HFF-Myc (cell line): ENCODE measurements around the gene C1orf21.

ENCODE experiments used
- DNase-seq: peaks from one replicate; pipeline ENCODE4 v3.0.0-alpha.2; 2011; ENCODE audit warnings: low read depth; ENCODE audit errors: extremely low read depth
- H3K4me3 ChIP-seq: replicated peaks from 2 replicates; pipeline ENCODE4 v1.5.1; 2011; ENCODE audit warnings: low read depth, mild to moderate bottlenecking, control low read depth, low read length
- TF ChIP-seq, protein P1 (sequence below): IDR thresholded peaks from 2 replicates; pipeline ENCODE4 v1.5.1; 2012; ENCODE audit warnings: mild to moderate bottlenecking, low read depth, low read length, control low read depth; ENCODE audit errors: missing control alignments

Gene C1orf21

DNA sequence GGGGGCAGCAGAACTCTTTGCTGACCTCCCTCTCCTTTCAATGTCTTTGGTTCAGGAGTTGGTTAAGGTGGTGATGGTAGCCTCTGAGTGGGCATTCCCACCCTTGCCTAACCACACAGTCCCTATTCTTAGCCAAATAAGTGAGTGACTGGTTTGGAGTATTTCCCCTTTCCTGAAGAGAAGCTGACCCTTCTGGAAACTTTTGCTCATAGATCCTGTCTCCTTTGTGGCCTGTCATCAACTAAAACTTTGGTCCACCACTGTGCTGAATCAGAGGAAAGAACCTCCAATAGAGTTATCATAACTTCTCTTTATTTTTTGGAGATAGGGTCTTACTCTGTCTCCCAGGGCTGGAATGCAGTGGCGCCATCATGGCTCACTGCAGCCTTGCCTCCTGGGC lies 31.1 kb downstream of the C1orf21 start:
- no peak overlapping the region for H3K4me3 ChIP-seq
- TF ChIP-seq, protein P1, sequence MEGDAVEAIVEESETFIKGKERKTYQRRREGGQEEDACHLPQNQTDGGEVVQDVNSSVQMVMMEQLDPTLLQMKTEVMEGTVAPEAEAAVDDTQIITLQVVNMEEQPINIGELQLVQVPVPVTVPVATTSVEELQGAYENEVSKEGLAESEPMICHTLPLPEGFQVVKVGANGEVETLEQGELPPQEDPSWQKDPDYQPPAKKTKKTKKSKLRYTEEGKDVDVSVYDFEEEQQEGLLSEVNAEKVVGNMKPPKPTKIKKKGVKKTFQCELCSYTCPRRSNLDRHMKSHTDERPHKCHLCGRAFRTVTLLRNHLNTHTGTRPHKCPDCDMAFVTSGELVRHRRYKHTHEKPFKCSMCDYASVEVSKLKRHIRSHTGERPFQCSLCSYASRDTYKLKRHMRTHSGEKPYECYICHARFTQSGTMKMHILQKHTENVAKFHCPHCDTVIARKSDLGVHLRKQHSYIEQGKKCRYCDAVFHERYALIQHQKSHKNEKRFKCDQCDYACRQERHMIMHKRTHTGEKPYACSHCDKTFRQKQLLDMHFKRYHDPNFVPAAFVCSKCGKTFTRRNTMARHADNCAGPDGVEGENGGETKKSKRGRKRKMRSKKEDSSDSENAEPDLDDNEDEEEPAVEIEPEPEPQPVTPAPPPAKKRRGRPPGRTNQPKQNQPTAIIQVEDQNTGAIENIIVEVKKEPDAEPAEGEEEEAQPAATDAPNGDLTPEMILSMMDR, result no peak
- no peak for DNase-seq

DNA sequence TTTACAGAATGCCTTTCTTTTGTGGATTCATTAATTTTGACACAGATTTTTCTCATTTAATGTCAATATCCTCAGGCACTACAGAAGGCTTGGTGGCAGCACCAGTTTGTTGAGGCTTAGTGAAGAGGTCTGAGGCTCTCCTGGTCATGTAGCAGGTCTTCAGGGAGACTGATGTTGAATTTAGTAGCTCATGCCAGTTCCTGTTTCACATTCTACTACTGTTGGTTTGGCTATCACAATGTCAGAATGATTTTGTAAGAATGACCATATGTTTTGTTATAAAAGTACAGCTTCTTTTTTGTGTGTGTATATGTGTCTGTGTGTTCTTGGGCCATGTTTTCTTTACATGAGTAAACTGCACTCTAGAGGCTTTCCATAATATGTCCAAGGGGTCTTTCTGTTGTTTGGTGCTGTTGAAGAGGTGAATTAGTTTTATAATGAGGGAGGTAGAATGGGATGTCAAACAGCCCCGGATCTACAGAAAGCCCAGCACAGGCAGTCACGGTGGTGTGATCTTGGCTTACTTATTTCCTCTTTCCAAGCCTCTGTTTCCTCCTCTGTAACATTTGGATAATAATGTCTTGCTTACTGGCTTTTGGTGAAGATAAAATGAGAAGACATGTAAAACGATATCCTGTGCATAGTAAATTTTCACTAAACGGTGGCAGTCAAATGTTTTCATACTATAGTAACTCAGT lies 32.0 kb downstream of the C1orf21 start:
- TF ChIP-seq, protein P1, result no peak

DNA sequence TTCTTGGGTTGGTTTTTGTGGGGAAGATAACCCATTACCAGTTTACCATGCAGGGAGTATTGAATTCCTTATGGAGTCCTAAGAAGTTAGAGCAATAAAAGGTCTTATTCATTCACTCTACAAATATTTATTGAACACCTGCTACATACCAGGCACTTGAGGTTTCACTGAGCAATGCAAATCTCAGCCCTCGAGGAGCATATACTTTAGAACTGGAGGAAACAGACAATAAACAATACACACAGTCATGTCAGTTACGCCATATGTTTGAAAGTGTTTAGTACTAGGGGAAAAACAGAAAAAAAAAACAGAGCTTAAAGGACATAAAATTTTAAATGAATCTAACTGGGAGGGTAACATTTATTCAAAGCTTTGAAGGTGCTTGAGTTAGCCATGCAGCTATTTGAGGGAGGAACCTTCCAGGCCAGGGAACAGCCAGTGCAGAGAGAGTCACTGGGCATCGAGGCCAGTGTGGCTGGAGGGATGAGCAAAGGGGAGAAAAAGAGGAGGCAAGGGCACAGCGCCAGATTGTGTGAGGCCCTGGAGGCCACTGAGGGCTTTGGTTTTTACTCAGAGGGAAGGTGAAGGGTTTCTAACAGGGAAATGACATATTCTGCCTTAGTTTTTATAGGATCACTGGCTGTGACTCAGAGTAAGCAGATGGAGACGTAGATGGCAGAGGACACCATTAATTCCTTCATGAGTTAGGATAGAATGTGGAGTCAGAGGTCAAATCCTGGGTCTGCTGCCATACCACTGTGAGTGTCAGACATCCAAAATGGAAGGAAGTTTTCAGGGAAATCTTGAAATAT lies 32.7 kb downstream of the C1orf21 start:
- no peak overlapping the region for H3K4me3 ChIP-seq
- TF ChIP-seq, protein P1, result no peak
- peak; percentile 69 for DNase-seq

More for the DNA sequence above, 32.0 kb downstream of the C1orf21 start:
- no peak for DNase-seq
- H3K4me3 ChIP-seq, result no peak overlapping the region

DNA sequence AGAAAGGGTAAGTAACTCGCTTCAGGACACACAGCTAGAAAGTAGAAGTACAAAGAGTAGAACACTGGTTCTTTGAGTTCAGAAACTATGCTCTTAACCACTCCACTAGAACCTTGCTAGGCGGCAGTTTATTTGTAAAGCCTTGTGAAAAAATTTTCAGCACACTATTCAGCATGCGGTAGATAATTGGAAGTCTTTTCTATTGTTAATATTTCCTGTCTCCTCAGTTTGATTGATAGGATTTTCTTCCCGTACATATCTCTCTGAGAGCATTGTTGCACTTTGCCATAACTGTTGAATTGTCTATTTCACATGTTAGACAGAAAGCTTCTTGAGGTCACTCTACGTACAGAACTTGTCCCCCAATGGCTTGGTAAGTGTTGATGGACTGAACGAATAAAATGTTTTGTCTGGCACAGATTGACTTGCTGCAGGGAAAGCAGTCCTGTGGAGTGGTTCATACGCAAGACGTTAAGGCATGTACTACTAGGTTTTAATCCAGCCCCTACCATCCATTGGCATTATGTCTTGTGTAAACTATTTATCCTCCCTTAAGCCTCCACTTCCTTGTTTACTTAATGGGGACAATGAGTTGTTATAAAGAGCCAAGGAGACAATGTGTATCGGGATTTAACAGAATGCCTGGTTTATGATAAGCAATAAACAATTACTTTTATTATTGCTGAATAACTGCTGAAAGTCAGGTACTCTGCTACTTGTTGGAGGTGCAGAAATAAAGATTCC lies 35.8 kb downstream of the C1orf21 start:
- TF ChIP-seq, protein P1, result no peak
- no peak overlapping the region for H3K4me3 ChIP-seq
- no peak for DNase-seq

DNA sequence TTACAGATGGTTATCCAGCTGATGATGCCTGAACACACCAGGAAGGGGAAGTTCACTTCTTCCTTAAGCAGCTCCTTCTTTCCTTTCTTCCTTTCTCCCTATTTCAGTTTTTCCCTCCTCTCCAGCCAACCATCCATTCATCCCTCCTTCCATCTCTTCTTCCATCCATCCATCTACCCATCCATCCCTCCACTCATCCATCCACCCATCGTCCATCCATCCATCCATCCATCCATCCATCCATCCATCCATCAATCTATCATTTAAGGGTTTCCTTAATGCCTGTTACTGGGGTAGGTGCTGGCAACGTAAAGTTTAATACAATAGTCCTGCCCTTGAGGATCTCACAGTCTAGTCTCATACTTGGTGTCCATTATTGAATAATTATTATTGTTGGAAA lies 36.8 kb downstream of the C1orf21 start:
- no peak overlapping the region for H3K4me3 ChIP-seq
- DNase-seq, result no peak
- TF ChIP-seq, protein P1, result no peak

DNA sequence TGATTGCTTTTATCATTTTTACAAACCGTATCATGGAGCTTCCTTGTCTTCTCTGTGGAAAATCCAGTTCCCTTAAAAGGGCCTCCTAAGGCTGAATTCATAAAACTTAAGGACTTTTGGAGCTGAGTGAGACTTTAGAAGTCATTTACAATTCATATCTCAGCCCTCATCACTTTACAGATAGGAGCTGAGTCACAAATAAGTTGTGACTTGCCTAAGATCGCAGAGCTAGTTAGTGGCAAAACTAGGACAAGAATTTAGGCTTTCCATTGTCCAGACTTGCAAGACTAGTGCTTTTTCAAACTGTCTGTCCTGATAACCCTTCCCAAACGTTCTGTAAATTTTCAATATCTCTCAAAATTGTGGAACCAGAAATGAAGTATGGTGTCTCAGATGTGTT lies 37.3 kb downstream of the C1orf21 start:
- no peak for DNase-seq
- TF ChIP-seq, protein P1, result no peak
- no peak overlapping the region for H3K4me3 ChIP-seq
